Measurements from ENCODE around the gene RPE65. TPM values are rescaled to one million over a fixed set of nuclear protein-coding genes. Genes with fewer than 3 reads are reported as not detected.
"Not testable (repeated sequence)": the region's sequence is repeated elsewhere in the genome, so short reads cannot be mapped to it uniquely, and the experiment has no call there.

The RPE65 gene
- total RNA-seq, 1 donor from 2014 or later = not detected

GRCh38 chr1:68429233-68429808 is 20.4 kb downstream of the RPE65 start:
- peaks cover 0 to 4% (median 0%) of the 10 kb centered on the region in 3 donors for H3K27me3 ChIP-seq (ENCODE audit: control insufficient read depth in 3 of 3, insufficient read depth in 3 of 3, low read length in 3 of 3)
- no peak overlapping the region for H3K9ac ChIP-seq (ENCODE audit: low read depth in 1 of 3, low read length in 3 of 3)
- no peaks in the 10 kb centered on the region for H3K9me3 ChIP-seq (ENCODE audit: control insufficient read depth in 3 of 3, low read length in 3 of 3)
- H3K4me1 ChIP-seq (ENCODE audit: control insufficient read depth in 3 of 3, insufficient read depth in 3 of 3, low read length in 3 of 3) = no peaks in the 10 kb centered on the region
- no peak overlapping the region for H3K27ac ChIP-seq (ENCODE audit: low read depth, low read length)
- H3K36me3 ChIP-seq (ENCODE audit: control insufficient read depth in 3 of 3, insufficient read depth in 3 of 3, low read length in 3 of 3) = no peaks in the 10 kb centered on the region
- H3K4me3 ChIP-seq (ENCODE audit: low read length in 3 of 3) = no peak overlapping the region

DNA sequence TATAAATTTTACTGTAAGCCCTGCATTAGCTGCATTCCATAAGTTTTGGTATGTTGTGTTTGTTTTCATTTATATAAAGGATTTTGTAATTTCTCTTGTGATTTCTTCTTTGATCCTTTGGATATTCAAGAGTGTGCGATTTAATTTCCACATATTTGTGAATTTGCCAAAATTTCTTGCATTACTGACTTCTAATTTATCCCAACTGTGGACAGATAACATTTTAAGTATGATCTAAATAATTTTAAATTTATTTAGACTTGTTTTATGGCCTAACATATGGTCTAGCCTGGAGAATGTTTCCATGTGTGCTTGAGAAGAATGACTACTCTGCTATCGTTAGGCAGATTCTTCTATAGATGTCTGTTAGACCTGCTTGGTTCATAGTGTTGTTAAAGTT is 23.2 kb downstream of the RPE65 start:
- H3K27me3 ChIP-seq (ENCODE audit: control insufficient read depth in 3 of 3, insufficient read depth in 3 of 3, low read length in 3 of 3) = no peaks in the 10 kb centered on the region
- no peak overlapping the region for H3K4me3 ChIP-seq (ENCODE audit: low read length in 3 of 3)
- H3K36me3 ChIP-seq (ENCODE audit: control insufficient read depth in 3 of 3, insufficient read depth in 3 of 3, low read length in 3 of 3) = no peaks in the 10 kb centered on the region
- no peaks in the 10 kb centered on the region for H3K9me3 ChIP-seq (ENCODE audit: control insufficient read depth in 3 of 3, low read length in 3 of 3)
- H3K9ac ChIP-seq (ENCODE audit: low read depth in 1 of 3, low read length in 3 of 3) = no peak overlapping the region
- no peak overlapping the region for H3K27ac ChIP-seq (ENCODE audit: low read depth, low read length)
- no peaks in the 10 kb centered on the region for H3K4me1 ChIP-seq (ENCODE audit: control insufficient read depth in 3 of 3, insufficient read depth in 3 of 3, low read length in 3 of 3)

- Histone ChIP-seq H3K9ac (ENCODE audit: low read depth in 1 of 3, low read length in 3 of 3) (no peak overlapping the region), H3K36me3 (ENCODE audit: control insufficient read depth in 3 of 3, insufficient read depth in 3 of 3, low read length in 3 of 3) (no peaks in the 10 kb centered on the region), H3K4me3 (ENCODE audit: low read length in 3 of 3) (no peak overlapping the region), H3K27ac (ENCODE audit: low read depth, low read length) (no peak overlapping the region), H3K9me3 (ENCODE audit: control insufficient read depth in 3 of 3, low read length in 3 of 3) (no peaks in the 10 kb centered on the region), H3K27me3 (ENCODE audit: control insufficient read depth in 3 of 3, insufficient read depth in 3 of 3, low read length in 3 of 3) (peaks cover 0 to 3% (median 0%) of the 10 kb centered on the region in 3 donors), H3K4me1 (ENCODE audit: control insufficient read depth in 3 of 3, insufficient read depth in 3 of 3, low read length in 3 of 3) (no peaks in the 10 kb centered on the region)
These were observed 28.4 kb downstream of the RPE65 start for GRCh38 chr1:68421350-68421749.

GRCh38 chr1:68409426-68409825 is 40.3 kb downstream of the RPE65 start:
- no peak overlapping the region for H3K27ac ChIP-seq (ENCODE audit: low read depth, low read length)
- H3K9me3 ChIP-seq (ENCODE audit: control insufficient read depth in 3 of 3, low read length in 3 of 3) = no peaks in the 10 kb centered on the region
- H3K9ac ChIP-seq (ENCODE audit: low read depth in 1 of 3, low read length in 3 of 3) = no peak overlapping the region
- H3K4me1 ChIP-seq (ENCODE audit: control insufficient read depth in 3 of 3, insufficient read depth in 3 of 3, low read length in 3 of 3) = no peaks in the 10 kb centered on the region
- H3K4me3 ChIP-seq (ENCODE audit: low read length in 3 of 3) = no peak overlapping the region
- no peaks in the 10 kb centered on the region for H3K27me3 ChIP-seq (ENCODE audit: control insufficient read depth in 3 of 3, insufficient read depth in 3 of 3, low read length in 3 of 3)
- no peaks in the 10 kb centered on the region for H3K36me3 ChIP-seq (ENCODE audit: control insufficient read depth in 3 of 3, insufficient read depth in 3 of 3, low read length in 3 of 3)

DNA sequence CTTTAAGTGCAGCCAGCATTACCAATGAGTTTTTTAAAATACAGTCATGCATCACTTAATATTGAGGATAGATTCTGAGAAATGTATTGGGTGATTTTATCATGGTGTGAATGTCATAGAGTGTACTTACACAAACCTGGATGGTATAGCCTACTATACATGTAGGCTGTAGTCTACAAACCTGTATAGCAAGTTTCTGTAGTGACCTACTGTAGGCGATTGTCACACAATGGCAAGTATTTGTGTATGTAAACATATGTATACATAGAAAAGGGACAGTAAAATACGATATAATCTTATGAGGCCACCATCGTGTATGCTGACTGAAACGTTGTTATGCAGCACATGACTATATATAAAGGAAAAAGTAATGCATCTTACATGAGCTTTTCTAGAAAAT is 48.2 kb downstream of the RPE65 start:
- Histone ChIP-seq H3K36me3 (ENCODE audit: control insufficient read depth in 3 of 3, insufficient read depth in 3 of 3, low read length in 3 of 3) (no peaks in the 10 kb centered on the region), H3K9me3 (ENCODE audit: control insufficient read depth in 3 of 3, low read length in 3 of 3) (no peaks in the 10 kb centered on the region), H3K9ac (ENCODE audit: low read depth in 1 of 3, low read length in 3 of 3) (no peak overlapping the region), H3K27ac (ENCODE audit: low read depth, low read length) (no peak overlapping the region), H3K4me3 (ENCODE audit: low read length in 3 of 3) (no peak overlapping the region), H3K27me3 (ENCODE audit: control insufficient read depth in 3 of 3, insufficient read depth in 3 of 3, low read length in 3 of 3) (no peaks in the 10 kb centered on the region), H3K4me1 (ENCODE audit: control insufficient read depth in 3 of 3, insufficient read depth in 3 of 3, low read length in 3 of 3) (no peaks in the 10 kb centered on the region)

DNA sequence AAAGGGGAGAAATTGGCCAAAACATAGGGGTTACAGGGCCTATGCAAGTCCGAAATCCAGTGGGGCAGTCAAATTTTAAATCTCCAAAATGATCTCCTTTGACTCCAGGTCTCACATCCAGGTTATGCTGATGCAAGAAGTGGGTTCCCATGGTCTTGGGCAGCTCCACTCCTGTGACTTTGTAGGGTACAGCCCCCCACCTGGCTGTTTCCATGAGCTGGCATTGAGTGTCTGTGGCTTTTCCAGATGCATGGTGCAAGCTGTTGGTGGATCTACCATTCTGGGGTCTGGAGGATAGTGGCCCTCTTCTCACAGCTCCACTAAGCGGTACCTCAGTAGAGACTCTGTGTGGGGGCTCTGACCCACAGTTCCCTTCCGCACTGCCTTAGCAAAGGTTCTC is 54.2 kb downstream of the RPE65 start:
- not testable (repeated sequence) for H3K27ac ChIP-seq (ENCODE audit: low read depth, low read length); H3K27me3 ChIP-seq (ENCODE audit: control insufficient read depth in 3 of 3, insufficient read depth in 3 of 3, low read length in 3 of 3); H3K36me3 ChIP-seq (ENCODE audit: control insufficient read depth in 3 of 3, insufficient read depth in 3 of 3, low read length in 3 of 3); H3K9me3 ChIP-seq (ENCODE audit: control insufficient read depth in 3 of 3, low read length in 3 of 3); H3K9ac ChIP-seq (ENCODE audit: low read depth in 1 of 3, low read length in 3 of 3); H3K4me1 ChIP-seq (ENCODE audit: control insufficient read depth in 3 of 3, insufficient read depth in 3 of 3, low read length in 3 of 3); H3K4me3 ChIP-seq (ENCODE audit: low read length in 3 of 3)

DNA sequence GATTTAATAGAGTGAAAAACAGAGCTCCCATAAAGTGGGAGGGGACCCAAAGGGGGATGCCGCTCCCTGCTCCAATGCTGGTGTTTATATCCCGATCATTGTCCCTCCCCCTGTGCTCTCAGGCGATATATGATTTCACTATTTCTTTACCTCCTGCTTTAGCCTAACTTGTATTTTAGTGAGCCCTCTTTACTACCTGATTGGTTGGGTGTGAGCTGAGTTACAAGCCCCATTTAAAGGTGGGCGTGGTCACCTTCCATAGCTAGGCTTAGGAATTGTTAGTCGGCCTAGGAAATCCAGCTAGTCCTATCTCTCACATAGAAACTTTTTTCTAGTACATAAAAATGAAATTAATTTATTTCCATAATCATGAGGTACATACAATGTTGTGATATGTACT is 57.3 kb downstream of the RPE65 start:
- H3K27me3 ChIP-seq (ENCODE audit: control insufficient read depth in 3 of 3, insufficient read depth in 3 of 3, low read length in 3 of 3); H3K9ac ChIP-seq (ENCODE audit: low read depth in 1 of 3, low read length in 3 of 3); H3K27ac ChIP-seq (ENCODE audit: low read depth, low read length); H3K36me3 ChIP-seq (ENCODE audit: control insufficient read depth in 3 of 3, insufficient read depth in 3 of 3, low read length in 3 of 3); H3K4me3 ChIP-seq (ENCODE audit: low read length in 3 of 3); H3K4me1 ChIP-seq (ENCODE audit: control insufficient read depth in 3 of 3, insufficient read depth in 3 of 3, low read length in 3 of 3); H3K9me3 ChIP-seq (ENCODE audit: control insufficient read depth in 3 of 3, low read length in 3 of 3): not testable (repeated sequence)

- H3K9me3 ChIP-seq (ENCODE audit: control insufficient read depth in 3 of 3, low read length in 3 of 3); H3K27ac ChIP-seq (ENCODE audit: low read depth, low read length); H3K27me3 ChIP-seq (ENCODE audit: control insufficient read depth in 3 of 3, insufficient read depth in 3 of 3, low read length in 3 of 3); H3K36me3 ChIP-seq (ENCODE audit: control insufficient read depth in 3 of 3, insufficient read depth in 3 of 3, low read length in 3 of 3); H3K4me3 ChIP-seq (ENCODE audit: low read length in 3 of 3); H3K9ac ChIP-seq (ENCODE audit: low read depth in 1 of 3, low read length in 3 of 3): not testable (repeated sequence)
- H3K4me1 ChIP-seq (ENCODE audit: control insufficient read depth in 3 of 3, insufficient read depth in 3 of 3, low read length in 3 of 3) = peaks cover 0 to 10% (median 0%) of the 10 kb centered on the region in 3 donors
These were observed 63.8 kb downstream of the RPE65 start for GRCh38 chr1:68385798-68386524.

GRCh38 chr1:68384872-68385411 is 64.8 kb downstream of the RPE65 start:
- H3K27ac ChIP-seq (ENCODE audit: low read depth, low read length) = no peak overlapping the region
- H3K9me3 ChIP-seq (ENCODE audit: control insufficient read depth in 3 of 3, low read length in 3 of 3) = no peaks in the 10 kb centered on the region
- no peaks in the 10 kb centered on the region for H3K27me3 ChIP-seq (ENCODE audit: control insufficient read depth in 3 of 3, insufficient read depth in 3 of 3, low read length in 3 of 3)
- peaks cover 0 to 10% (median 0%) of the 10 kb centered on the region in 3 donors for H3K4me1 ChIP-seq (ENCODE audit: control insufficient read depth in 3 of 3, insufficient read depth in 3 of 3, low read length in 3 of 3)
- H3K4me3 ChIP-seq (ENCODE audit: low read length in 3 of 3) = no peak overlapping the region
- no peaks in the 10 kb centered on the region for H3K36me3 ChIP-seq (ENCODE audit: control insufficient read depth in 3 of 3, insufficient read depth in 3 of 3, low read length in 3 of 3)
- no peak overlapping the region for H3K9ac ChIP-seq (ENCODE audit: low read depth in 1 of 3, low read length in 3 of 3)

GRCh38 chr1:68384321-68384813 is 65.4 kb downstream of the RPE65 start:
- H3K9me3 ChIP-seq (ENCODE audit: control insufficient read depth in 3 of 3, low read length in 3 of 3) = no peaks in the 10 kb centered on the region
- no peak overlapping the region for H3K27ac ChIP-seq (ENCODE audit: low read depth, low read length)
- no peaks in the 10 kb centered on the region for H3K27me3 ChIP-seq (ENCODE audit: control insufficient read depth in 3 of 3, insufficient read depth in 3 of 3, low read length in 3 of 3)
- no peaks in the 10 kb centered on the region for H3K36me3 ChIP-seq (ENCODE audit: control insufficient read depth in 3 of 3, insufficient read depth in 3 of 3, low read length in 3 of 3)
- no peak overlapping the region for H3K9ac ChIP-seq (ENCODE audit: low read depth in 1 of 3, low read length in 3 of 3)
- no peak overlapping the region for H3K4me3 ChIP-seq (ENCODE audit: low read length in 3 of 3)
- peaks cover 0 to 10% (median 0%) of the 10 kb centered on the region in 3 donors for H3K4me1 ChIP-seq (ENCODE audit: control insufficient read depth in 3 of 3, insufficient read depth in 3 of 3, low read length in 3 of 3)
